ENCODE data around the gene FYB2.

Gene FYB2, protein sequence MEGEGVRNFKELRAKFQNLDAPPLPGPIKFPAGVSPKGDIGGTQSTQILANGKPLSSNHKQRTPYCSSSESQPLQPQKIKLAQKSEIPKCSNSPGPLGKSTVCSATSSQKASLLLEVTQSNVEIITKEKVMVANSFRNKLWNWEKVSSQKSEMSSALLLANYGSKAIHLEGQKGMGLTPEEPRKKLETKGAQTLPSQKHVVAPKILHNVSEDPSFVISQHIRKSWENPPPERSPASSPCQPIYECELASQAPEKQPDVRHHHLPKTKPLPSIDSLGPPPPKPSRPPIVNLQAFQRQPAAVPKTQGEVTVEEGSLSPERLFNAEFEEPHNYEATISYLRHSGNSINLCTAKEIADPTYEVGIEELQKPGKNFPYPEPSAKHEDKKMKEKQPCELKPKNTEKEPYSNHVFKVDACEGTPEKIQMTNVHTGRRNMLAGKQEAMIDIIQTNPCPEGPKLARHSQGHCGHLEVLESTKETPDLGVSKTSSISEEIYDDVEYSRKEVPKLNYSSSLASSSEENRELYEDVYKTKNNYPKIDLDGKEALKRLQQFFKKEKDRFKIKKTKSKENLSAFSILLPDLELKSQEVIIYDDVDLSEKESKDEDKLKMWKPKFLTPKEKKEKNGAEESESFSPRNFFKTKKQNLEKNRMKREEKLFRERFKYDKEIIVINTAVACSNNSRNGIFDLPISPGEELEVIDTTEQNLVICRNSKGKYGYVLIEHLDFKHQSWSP

DNA sequence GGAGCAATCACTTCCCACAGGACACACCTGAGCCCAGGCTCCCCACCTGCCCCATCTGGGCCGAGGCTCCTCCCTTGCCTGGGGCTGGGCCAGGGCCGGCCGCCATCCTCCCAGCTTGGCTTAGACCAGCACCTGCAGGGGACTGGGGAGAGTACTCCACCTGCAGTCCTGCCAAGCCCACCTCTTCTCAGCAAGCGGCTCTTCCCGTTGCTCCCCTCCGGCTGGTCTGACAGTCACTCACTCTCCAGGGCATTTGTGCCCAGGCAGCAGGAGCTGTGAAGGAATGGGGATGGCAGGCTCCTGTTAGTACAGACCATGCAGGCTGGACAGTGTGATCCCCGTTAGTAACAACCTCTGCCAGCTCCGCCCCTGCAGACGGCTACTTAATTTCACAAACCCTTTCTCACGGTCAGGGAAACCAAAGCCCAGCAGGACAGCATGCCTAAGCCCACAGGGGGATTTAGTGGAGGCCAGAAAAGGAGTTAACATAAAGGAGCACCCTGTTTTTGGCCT lies at the start of gene FYB2:
FYB2 (minus strand) TSS at position 18 of the 513 bp plus-strand sequence. CDS start 114 bp downstream, outside the sequence.
- TF ChIP-seq, protein P1, sequence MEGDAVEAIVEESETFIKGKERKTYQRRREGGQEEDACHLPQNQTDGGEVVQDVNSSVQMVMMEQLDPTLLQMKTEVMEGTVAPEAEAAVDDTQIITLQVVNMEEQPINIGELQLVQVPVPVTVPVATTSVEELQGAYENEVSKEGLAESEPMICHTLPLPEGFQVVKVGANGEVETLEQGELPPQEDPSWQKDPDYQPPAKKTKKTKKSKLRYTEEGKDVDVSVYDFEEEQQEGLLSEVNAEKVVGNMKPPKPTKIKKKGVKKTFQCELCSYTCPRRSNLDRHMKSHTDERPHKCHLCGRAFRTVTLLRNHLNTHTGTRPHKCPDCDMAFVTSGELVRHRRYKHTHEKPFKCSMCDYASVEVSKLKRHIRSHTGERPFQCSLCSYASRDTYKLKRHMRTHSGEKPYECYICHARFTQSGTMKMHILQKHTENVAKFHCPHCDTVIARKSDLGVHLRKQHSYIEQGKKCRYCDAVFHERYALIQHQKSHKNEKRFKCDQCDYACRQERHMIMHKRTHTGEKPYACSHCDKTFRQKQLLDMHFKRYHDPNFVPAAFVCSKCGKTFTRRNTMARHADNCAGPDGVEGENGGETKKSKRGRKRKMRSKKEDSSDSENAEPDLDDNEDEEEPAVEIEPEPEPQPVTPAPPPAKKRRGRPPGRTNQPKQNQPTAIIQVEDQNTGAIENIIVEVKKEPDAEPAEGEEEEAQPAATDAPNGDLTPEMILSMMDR (IDR thresholded peaks at IDR 0.05; ENCODE audit: low read depth, low read length) = no peak

DNA sequence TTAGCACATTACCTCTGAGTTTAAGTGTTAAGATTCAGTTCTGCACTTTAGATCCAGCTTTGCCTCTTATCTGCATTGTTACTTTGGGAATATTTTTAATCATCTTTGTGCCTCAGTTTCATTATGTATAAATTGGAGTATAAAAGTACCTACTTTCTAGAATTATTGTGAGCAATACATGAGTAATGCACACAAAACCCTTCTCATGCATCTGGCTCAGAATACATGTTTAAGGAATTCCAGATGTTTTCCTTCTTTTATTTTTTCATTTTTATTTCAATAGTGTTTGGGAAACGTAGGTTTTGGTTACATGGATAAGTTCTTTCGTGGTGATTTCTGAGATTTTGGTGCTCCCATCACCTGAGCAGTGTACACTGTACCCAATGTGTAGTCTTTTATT lies 49.6 kb upstream of the FYB2 start:
- TF ChIP-seq, protein P1 (IDR thresholded peaks at IDR 0.05; ENCODE audit: low read depth, low read length) = no peak
- H3K4me3 ChIP-seq (ENCODE audit: low read depth, low read length) = no peak overlapping the region

More for the DNA sequence above, at the start of gene FYB2:
- H3K4me3 ChIP-seq (ENCODE audit: low read depth, low read length) = no peak within 1 kb of the TSS

DNA sequence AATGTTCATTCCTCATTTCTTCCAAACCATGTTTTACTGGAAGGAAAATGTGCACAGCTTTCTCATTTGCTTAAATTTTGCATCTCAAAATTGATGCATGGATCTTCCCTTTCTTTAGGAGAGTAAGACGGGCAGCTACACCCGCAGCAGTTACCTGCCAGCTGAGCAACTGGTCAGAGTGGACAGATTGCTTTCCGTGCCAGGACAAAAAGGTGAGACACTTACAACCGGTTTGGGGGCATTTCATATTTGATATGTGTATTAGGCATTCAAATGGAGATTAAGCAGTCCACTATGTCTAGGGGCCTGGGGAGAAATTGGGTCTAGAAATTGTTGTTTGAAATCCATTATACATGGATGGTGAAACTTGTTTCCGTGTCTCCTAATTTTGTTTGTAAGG lies 48.3 kb upstream of the FYB2 start:
- TF ChIP-seq, protein P1 (IDR thresholded peaks at IDR 0.05; ENCODE audit: low read depth, low read length) = no peak
- no peak overlapping the region for H3K4me3 ChIP-seq (ENCODE audit: low read depth, low read length)

DNA sequence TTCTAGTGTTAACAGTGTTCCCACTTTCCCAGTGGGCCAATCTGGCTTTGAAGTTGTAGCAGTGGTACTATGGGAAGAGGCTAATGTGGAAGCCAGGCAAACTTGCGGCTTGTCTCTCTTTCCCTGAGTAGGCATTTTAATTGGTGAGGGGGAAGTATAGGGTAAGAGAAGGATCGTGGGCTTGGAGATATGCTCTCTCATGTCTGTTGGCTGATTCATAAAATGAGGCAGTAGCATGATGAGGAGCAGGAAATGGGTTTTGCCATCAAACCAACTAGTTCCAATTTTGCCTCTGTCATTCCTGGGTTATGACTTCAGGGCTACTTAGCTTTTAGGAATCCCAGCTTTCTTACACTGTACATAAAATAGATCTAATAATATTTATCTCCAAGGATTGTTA lies 47.5 kb upstream of the FYB2 start:
- TF ChIP-seq, protein P1 (IDR thresholded peaks at IDR 0.05; ENCODE audit: low read depth, low read length) = no peak
- no peak overlapping the region for H3K4me3 ChIP-seq (ENCODE audit: low read depth, low read length)

DNA sequence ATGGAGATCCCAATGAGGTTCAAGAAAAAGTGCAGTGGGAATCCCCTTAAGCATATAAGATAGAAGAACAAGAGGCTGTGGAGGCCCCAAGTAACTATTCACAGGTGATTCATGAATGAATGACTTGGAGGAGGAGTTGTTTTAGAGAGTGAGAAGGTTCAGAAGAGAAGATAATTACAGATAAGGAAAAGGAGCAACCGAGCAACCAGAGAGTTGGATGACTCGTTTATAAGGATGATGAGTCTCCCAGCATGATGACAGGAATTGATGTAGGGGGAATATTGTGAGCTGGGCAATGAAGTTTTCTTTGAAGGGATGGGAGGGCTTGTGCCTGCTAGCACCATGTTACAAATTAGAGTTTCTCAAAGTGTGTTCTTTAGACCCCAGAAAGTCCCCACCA lies 45.2 kb upstream of the FYB2 start:
- no peak overlapping the region for H3K4me3 ChIP-seq (ENCODE audit: low read depth, low read length)
- TF ChIP-seq, protein P1 (IDR thresholded peaks at IDR 0.05; ENCODE audit: low read depth, low read length) = no peak

DNA sequence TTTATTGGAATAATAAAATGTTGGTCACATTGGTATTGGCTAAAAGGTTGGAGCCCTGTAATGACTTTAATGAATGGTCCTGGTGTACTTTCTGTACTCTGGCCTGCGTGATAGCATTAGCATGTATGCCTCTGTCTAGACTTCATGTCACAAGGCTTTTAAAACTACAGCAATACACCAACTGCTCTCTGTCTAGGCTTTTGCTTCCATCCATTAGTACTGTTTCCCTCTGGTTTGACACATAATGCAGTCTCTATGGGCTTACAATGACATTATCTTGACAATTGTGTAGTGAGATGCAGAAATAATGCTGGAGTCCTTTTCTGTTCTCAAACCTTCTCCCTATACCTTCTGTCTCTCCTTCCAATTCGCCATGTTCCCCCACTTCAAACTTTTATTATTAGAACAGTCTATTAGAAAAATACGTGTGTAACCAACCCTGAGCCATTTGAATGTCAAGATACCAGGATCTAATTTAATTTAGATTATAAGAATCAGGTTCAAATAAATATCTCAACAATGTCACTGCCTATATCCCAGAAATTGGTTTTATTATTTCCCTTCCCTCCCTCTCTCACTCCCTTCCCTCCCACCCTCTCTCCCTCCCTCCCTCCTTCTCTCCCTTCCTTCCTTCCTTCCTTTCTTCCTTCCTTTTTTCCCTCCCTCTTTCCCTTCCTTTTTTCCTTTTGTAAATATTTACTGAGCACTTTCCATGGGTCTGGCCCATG lies 44.2 kb upstream of the FYB2 start:
- no peak overlapping the region for H3K4me3 ChIP-seq (ENCODE audit: low read depth, low read length)
- TF ChIP-seq, protein P1 (IDR thresholded peaks at IDR 0.05; ENCODE audit: low read depth, low read length) = no peak
